Measurements from ENCODE around the gene COL15A1. TPM values are rescaled to one million over a fixed set of nuclear protein-coding genes. Genes with fewer than 3 reads are reported as not detected.

Gene COL15A1
- total RNA-seq, 1 experiment from 2014 or later = 0.22 TPM

- Mint-ChIP-seq H3K4me3 (no peak overlapping the region), H3K27me3 (ENCODE audit: low read depth) (peaks cover 70% of the 10 kb centered on the region), H3K36me3 (no peaks in the 10 kb centered on the region), H3K27ac (no peak overlapping the region), H3K4me1 (peaks cover 13% of the 10 kb centered on the region), H3K9me3 (no peaks in the 10 kb centered on the region)
- ATAC-seq (no peak), DNase-seq (ENCODE audit: low spot score) (no peak)
- POLR2A ChIA-PET = no interaction called here
- CTCF ChIA-PET = no interaction called here
- no peak for TF ChIP-seq ZNF416 (CRISPR knock-in tag; IDR thresholded peaks at IDR 0.05)
- TF ChIP-seq NFYB (CRISPR knock-in tag; conservative IDR thresholded peaks at IDR 0.05; ENCODE audit: low read depth) = no peak
- TF ChIP-seq IRF1 (CRISPR knock-in tag; IDR thresholded peaks at IDR 0.05) = no peak
- TF ChIP-seq, protein P1, sequence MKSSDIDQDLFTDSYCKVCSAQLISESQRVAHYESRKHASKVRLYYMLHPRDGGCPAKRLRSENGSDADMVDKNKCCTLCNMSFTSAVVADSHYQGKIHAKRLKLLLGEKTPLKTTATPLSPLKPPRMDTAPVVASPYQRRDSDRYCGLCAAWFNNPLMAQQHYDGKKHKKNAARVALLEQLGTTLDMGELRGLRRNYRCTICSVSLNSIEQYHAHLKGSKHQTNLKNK (CRISPR knock-in tag; IDR thresholded peaks at IDR 0.05) = no peak
- no peak for TF ChIP-seq EMX1 (CRISPR knock-in tag; IDR thresholded peaks at IDR 0.05)
- no peak for TF ChIP-seq FOXP1 (CRISPR knock-in tag; IDR thresholded peaks at IDR 0.05; ENCODE audit: borderline replicate concordance)
- no peak for TF ChIP-seq ZNF138 (CRISPR knock-in tag; conservative IDR thresholded peaks at IDR 0.05)
- TF ChIP-seq, protein P2, sequence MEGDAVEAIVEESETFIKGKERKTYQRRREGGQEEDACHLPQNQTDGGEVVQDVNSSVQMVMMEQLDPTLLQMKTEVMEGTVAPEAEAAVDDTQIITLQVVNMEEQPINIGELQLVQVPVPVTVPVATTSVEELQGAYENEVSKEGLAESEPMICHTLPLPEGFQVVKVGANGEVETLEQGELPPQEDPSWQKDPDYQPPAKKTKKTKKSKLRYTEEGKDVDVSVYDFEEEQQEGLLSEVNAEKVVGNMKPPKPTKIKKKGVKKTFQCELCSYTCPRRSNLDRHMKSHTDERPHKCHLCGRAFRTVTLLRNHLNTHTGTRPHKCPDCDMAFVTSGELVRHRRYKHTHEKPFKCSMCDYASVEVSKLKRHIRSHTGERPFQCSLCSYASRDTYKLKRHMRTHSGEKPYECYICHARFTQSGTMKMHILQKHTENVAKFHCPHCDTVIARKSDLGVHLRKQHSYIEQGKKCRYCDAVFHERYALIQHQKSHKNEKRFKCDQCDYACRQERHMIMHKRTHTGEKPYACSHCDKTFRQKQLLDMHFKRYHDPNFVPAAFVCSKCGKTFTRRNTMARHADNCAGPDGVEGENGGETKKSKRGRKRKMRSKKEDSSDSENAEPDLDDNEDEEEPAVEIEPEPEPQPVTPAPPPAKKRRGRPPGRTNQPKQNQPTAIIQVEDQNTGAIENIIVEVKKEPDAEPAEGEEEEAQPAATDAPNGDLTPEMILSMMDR (IDR thresholded peaks at IDR 0.05) = no peak
- no peak for TF ChIP-seq ZSCAN18 (CRISPR knock-in tag; IDR thresholded peaks at IDR 0.05)
- TF ChIP-seq, protein P3, sequence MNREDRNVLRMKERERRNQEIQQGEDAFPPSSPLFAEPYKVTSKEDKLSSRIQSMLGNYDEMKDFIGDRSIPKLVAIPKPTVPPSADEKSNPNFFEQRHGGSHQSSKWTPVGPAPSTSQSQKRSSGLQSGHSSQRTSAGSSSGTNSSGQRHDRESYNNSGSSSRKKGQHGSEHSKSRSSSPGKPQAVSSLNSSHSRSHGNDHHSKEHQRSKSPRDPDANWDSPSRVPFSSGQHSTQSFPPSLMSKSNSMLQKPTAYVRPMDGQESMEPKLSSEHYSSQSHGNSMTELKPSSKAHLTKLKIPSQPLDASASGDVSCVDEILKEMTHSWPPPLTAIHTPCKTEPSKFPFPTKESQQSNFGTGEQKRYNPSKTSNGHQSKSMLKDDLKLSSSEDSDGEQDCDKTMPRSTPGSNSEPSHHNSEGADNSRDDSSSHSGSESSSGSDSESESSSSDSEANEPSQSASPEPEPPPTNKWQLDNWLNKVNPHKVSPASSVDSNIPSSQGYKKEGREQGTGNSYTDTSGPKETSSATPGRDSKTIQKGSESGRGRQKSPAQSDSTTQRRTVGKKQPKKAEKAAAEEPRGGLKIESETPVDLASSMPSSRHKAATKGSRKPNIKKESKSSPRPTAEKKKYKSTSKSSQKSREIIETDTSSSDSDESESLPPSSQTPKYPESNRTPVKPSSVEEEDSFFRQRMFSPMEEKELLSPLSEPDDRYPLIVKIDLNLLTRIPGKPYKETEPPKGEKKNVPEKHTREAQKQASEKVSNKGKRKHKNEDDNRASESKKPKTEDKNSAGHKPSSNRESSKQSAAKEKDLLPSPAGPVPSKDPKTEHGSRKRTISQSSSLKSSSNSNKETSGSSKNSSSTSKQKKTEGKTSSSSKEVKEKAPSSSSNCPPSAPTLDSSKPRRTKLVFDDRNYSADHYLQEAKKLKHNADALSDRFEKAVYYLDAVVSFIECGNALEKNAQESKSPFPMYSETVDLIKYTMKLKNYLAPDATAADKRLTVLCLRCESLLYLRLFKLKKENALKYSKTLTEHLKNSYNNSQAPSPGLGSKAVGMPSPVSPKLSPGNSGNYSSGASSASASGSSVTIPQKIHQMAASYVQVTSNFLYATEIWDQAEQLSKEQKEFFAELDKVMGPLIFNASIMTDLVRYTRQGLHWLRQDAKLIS (CRISPR knock-in tag; IDR thresholded peaks at IDR 0.05; ENCODE audit: borderline replicate concordance) = no peak
- no peak for TF ChIP-seq CREB1 (CRISPR knock-in tag; IDR thresholded peaks at IDR 0.05)
- TF ChIP-seq GRHL2 (CRISPR knock-in tag; IDR thresholded peaks at IDR 0.05; ENCODE audit: insufficient replicate concordance, severe bottlenecking) = no peak
- TF ChIP-seq GTF2I (CRISPR knock-in tag; conservative IDR thresholded peaks at IDR 0.05) = no peak
- no peak for TF ChIP-seq ZNF317 (CRISPR knock-in tag; IDR thresholded peaks at IDR 0.05; ENCODE audit: borderline replicate concordance, low read depth)
- no peak for TF ChIP-seq ZNF671 (CRISPR knock-in tag; IDR thresholded peaks at IDR 0.05)
Observed at GRCh38 chr9:98940276-98940675, 3.4 kb upstream of the COL15A1 start.

GRCh38 chr9:98941946-98942523, 1.7 kb upstream of the COL15A1 start:
- DNase-seq (ENCODE audit: low spot score) (no peak), ATAC-seq (no peak)
- ChIA-PET CTCF (no interaction called here), POLR2A (no interaction called here)
- Mint-ChIP-seq H3K4me3 (no peak overlapping the region), H3K9me3 (no peaks in the 10 kb centered on the region), H3K27me3 (ENCODE audit: low read depth) (peaks cover 83% of the 10 kb centered on the region), H3K36me3 (no peaks in the 10 kb centered on the region), H3K27ac (no peak overlapping the region), H3K4me1 (peaks cover 23% of the 10 kb centered on the region)
- TF ChIP-seq FOXP1 (CRISPR knock-in tag; IDR thresholded peaks at IDR 0.05; ENCODE audit: borderline replicate concordance) (no peak), NFE2L1 (CRISPR knock-in tag; IDR thresholded peaks at IDR 0.05) (no peak)
- TF ChIP-seq, protein P4, sequence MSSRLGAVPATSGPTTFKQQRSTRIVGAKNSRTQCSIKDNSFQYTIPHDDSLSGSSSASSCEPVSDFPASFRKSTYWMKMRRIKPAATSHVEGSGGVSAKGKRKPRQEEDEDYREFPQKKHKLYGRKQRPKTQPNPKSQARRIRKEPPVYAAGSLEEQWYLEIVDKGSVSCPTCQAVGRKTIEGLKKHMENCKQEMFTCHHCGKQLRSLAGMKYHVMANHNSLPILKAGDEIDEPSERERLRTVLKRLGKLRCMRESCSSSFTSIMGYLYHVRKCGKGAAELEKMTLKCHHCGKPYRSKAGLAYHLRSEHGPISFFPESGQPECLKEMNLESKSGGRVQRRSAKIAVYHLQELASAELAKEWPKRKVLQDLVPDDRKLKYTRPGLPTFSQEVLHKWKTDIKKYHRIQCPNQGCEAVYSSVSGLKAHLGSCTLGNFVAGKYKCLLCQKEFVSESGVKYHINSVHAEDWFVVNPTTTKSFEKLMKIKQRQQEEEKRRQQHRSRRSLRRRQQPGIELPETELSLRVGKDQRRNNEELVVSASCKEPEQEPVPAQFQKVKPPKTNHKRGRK (CRISPR knock-in tag; IDR thresholded peaks at IDR 0.05; ENCODE audit: borderline replicate concordance) = no peak

All from WTC11 (cell line).